ENCODE data around the gene OR9Q2. TPM values are rescaled to one million over a fixed set of nuclear protein-coding genes. Genes with fewer than 3 reads are reported as not detected.

OR9Q2 gene
- total and polyA plus RNA-seq, 2 of the 13 experiments (the other 11 are each of a cell fraction or from before 2014, with no cell fraction given), result not detected

GRCh38 chr11:58165504-58166106, 23.3 kb upstream of the OR9Q2 start (continued):
- no peak for TF ChIP-seq RNF219 (CRISPR knock-in tag; IDR thresholded peaks at IDR 0.05)
- TF ChIP-seq MATR3 (CRISPR knock-in tag; IDR thresholded peaks at IDR 0.05), result no peak
- TF ChIP-seq GATAD2A (CRISPR knock-in tag; IDR thresholded peaks at IDR 0.05), result peak; percentile 99
- no peak for TF ChIP-seq MYNN (CRISPR knock-in tag; IDR thresholded peaks at IDR 0.05; ENCODE audit: low read depth)
- TF ChIP-seq, protein P1, sequence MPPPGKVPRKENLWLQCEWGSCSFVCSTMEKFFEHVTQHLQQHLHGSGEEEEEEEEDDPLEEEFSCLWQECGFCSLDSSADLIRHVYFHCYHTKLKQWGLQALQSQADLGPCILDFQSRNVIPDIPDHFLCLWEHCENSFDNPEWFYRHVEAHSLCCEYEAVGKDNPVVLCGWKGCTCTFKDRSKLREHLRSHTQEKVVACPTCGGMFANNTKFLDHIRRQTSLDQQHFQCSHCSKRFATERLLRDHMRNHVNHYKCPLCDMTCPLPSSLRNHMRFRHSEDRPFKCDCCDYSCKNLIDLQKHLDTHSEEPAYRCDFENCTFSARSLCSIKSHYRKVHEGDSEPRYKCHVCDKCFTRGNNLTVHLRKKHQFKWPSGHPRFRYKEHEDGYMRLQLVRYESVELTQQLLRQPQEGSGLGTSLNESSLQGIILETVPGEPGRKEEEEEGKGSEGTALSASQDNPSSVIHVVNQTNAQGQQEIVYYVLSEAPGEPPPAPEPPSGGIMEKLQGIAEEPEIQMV (CRISPR knock-in tag; IDR thresholded peaks at IDR 0.05; ENCODE audit: low read depth), result no peak
- no peak for TF ChIP-seq YY1 (IDR thresholded peaks at IDR 0.05; ENCODE audit: insufficient read depth, insufficient replicate concordance, low read depth, low read length)
- no peak for TF ChIP-seq TSC22D2 (CRISPR knock-in tag; IDR thresholded peaks at IDR 0.05; ENCODE audit: borderline replicate concordance)
- TF ChIP-seq TFDP2 (CRISPR knock-in tag; IDR thresholded peaks at IDR 0.05), result peak; percentile 78
- no peak for TF ChIP-seq HNRNPL (IDR thresholded peaks at IDR 0.05; ENCODE audit: low read depth, low read length)
- TF ChIP-seq CBFB (CRISPR knock-in tag; IDR thresholded peaks at IDR 0.05), result peak; percentile 61; the same call in 1 of the 2 replicates
- no peak for TF ChIP-seq ZNF577 (CRISPR knock-in tag; IDR thresholded peaks at IDR 0.05; ENCODE audit: borderline replicate concordance, low read depth)
- no peak for TF ChIP-seq DBP (CRISPR knock-in tag; IDR thresholded peaks at IDR 0.05; ENCODE audit: not compliant biosample characterization)
- no peak for TF ChIP-seq ZMYM2 (CRISPR knock-in tag; IDR thresholded peaks at IDR 0.05)
- TF ChIP-seq, protein P2, sequence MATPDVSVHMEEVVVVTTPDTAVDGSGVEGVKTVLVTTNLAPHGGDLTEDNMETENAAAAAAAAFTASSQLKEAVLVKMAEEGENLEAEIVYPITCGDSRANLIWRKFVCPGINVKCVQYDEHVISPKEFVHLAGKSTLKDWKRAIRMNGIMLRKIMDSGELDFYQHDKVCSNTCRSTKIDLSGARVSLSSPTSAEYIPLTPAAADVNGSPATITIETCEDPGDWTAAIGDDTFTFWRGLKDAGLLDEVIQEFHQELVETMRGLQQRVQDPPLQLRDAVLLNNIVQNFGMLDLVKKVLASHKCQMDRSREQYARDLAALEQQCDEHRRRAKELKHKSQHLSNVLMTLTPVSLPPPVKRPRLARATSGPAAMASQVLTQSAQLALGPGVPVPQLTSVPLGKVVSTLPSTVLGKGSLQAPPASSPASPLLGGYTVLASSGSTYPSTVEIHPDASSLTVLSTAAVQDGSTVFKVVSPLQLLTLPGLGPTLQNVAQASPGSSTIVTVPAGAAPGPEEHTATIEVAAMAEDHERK (CRISPR knock-in tag; IDR thresholded peaks at IDR 0.05; ENCODE audit: low read depth), result no peak
- TF ChIP-seq ATF2 (CRISPR knock-in tag; IDR thresholded peaks at IDR 0.05), result peak; percentile 57
- TF ChIP-seq EHMT2 (IDR thresholded peaks at IDR 0.05; ENCODE audit: borderline replicate concordance, low read depth, low read length), result peak; percentile 88; the same call in 1 of the 2 replicates
- no peak for TF ChIP-seq YEATS2 (CRISPR knock-in tag; IDR thresholded peaks at IDR 0.05; ENCODE audit: borderline replicate concordance)
- TF ChIP-seq BHLHE40 (IDR thresholded peaks at IDR 0.05; ENCODE audit: low read length), result no peak
- TF ChIP-seq, protein P3, sequence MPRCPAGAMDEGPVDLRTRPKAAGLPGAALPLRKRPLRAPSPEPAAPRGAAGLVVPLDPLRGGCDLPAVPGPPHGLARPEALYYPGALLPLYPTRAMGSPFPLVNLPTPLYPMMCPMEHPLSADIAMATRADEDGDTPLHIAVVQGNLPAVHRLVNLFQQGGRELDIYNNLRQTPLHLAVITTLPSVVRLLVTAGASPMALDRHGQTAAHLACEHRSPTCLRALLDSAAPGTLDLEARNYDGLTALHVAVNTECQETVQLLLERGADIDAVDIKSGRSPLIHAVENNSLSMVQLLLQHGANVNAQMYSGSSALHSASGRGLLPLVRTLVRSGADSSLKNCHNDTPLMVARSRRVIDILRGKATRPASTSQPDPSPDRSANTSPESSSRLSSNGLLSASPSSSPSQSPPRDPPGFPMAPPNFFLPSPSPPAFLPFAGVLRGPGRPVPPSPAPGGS (CRISPR knock-in tag; IDR thresholded peaks at IDR 0.05), result no peak

Data from HepG2 (cell line).